ENCODE data around the gene TET3.

GRCh38 chr2:73981081-73982001, 3.4 kb upstream of the TET3 start:
- no peak for TF ChIP-seq POLR2AphosphoS5 (IDR thresholded peaks at IDR 0.05; ENCODE audit: borderline replicate concordance, low read depth, low read length)
- TF ChIP-seq EZH2 (IDR thresholded peaks at IDR 0.05) = no peak
- no peak for TF ChIP-seq FOXP2 (optimal IDR thresholded peaks at IDR 0.05; ENCODE audit: control extremely low read depth, extremely low read length, insufficient read depth)
